Heart right ventricle (tissue), 16 donors: ENCODE data around the gene DVL2. TPM values are rescaled to one million over a fixed set of nuclear protein-coding genes. Genes with fewer than 3 reads are reported as not detected.

Experiments used
- ATAC-seq, 8 donors: fragments of 200-7000 bp; cut with Tn5 transposase; one replicate each; pipeline ENCODE4 v1.9.1; 2020; ENCODE audit warnings: mild to moderate bottlenecking in 8 of 8, moderate library complexity in 8 of 8, moderate number of reproducible peaks in 1 of 8
- DNase-seq, 2 donors: peaks; one replicate each; pipeline ENCODE4 v3.0.0-alpha.2; 2020
- H3K27ac ChIP-seq, 10 donors: fragments of 200-600 bp; sonication (generic) in 2 of 10; one replicate each; pipeline versions ENCODE4 v1.5.0 to v1.8.0; 2020 to 2022; ENCODE audit warnings: mild to moderate bottlenecking in 3 of 10
- H3K27me3 ChIP-seq, 7 donors: fragments of 200-600 bp; one replicate each; pipeline ENCODE4 v1.8.0; 2021 to 2022; ENCODE audit warnings: mild to moderate bottlenecking in 2 of 7
- H3K36me3 ChIP-seq, 9 donors: fragments of 200-600 bp; sonication (generic) in 1 of 9; one replicate each; pipeline versions ENCODE4 v1.5.0 to v1.8.0; 2020 to 2022; ENCODE audit warnings: mild to moderate bottlenecking in 2 of 9
- H3K4me1 ChIP-seq, 9 donors: fragments of 200-600 bp; sonication (generic) in 1 of 9; one replicate each; pipeline versions ENCODE4 v1.5.0 to v1.8.0; 2020 to 2022; ENCODE audit warnings: mild to moderate bottlenecking in 4 of 9
- H3K4me3 ChIP-seq, 10 donors: fragments of 200-600 bp; sonication (generic) in 2 of 10; one replicate each; pipeline versions ENCODE4 v1.5.0 to v1.8.0; 2020 to 2022; ENCODE audit warnings: mild to moderate bottlenecking in 7 of 10, moderate library complexity in 2 of 10
- H3K9me3 ChIP-seq, 11 donors: fragments of 200-600 bp in 10 of 11; sonication (generic) in 2 of 11; one replicate each; pipeline versions ENCODE4 v1.5.0 to v1.8.0; 2013 to 2022; ENCODE audit warnings: mild to moderate bottlenecking in 2 of 11, control low read depth in 1 of 11, moderate library complexity in 1 of 11
- WGBS, 2 donors: extraction: QIAGEN DNeasy Blood & Tissue Kit; methylation state at CpG; one replicate each; pipeline ENCODE4 v1.1.7; 2013; ENCODE audit warnings: inconsistent platforms in 1 of 2; 5-methylcytosine and 5-hydroxymethylcytosine counted together
- intact Hi-C, 10 donors: fragments of 100-400 bp; cut with DNase I; formaldehyde crosslinking; loops; one replicate each; pipeline versions ENCODE4 v1.11.1 to v1.14.2; 2022
- polyA plus RNA-seq, 2 donors: library from polyadenylated mRNA; stranded (reverse); fragments of 200-250 nt; gene quantifications; one replicate each; pipeline ENCODE4 v1.2.3, GENCODE V29; 2013
- total RNA-seq, 10 donors: library from RNA; stranded (reverse); fragmentation: NEBNext Ultra II Directional in 3 of 10; extraction: Animal tissue kit (Norgen Biotek cat#: 25700) in 3 of 10; gene quantifications; one replicate each; pipeline versions ENCODE4 v1.2.1 to v1.2.4, GENCODE V29; 2021 to 2023
- TF ChIP-seq, protein P1 (sequence below), 9 donors: fragments of 200-600 bp; sonication (generic) in 2 of 9; IDR thresholded peaks; one replicate each; pipeline versions ENCODE4 v1.5.0 to v1.8.0; 2021 to 2022; ENCODE audit warnings: antibody characterized with exemption in 9 of 9, mild to moderate bottlenecking in 5 of 9, moderate library complexity in 1 of 9
- donor health status: Arrhythmogenic right ventricular cardiomyopathy.
- donor health status: ischemic (EF 13 %, LVEDD 7.1; RV severe dilation, severe dysfunction).
- donor health status: healthy with polysubstance abuse.
- donor health status: DM: no; HTN: yes; CAD: no.
- donor health status: DM: no; HTN: no; CAD: no.
- donor health status: ischemic (EF 25% LVEDD 6.9; RV normal size, moderate dysfunction).
- donor health status: ischemic (EF 25% LVEDD 5.7; RV mildly dilated, moderate dysfunction).
- donor health status: healthy.
- donor health status: DM: yes; HTN: yes; CAD: no.
- donor health status: Ischemic cardiomyopathy.
- donor health status: ischemic (EF 35%, LVEDD 5.7; RV mildly dilated, moderate dysfunction).
- donor health status: nonischemic (EF 11% LVEDD 7.7; RV severe dilation, severe dysfunction).
- donor health status: DM: yes; HTN: yes; CAD: no.
- donor health status: PGD.
- donor health status: ischemic (EF 29% LVEDD 5.4; RV normal size, mild dysfunction).
- donor health status: nonischemic (EF 23%, LVEDD 6.1; RV moderate dilation, normal function).

The DVL2 gene
- total and polyA plus RNA-seq, 12 donors, result 10.0 to 25.6 (median 18.0) TPM

- intact Hi-C loops, result loop anchor here in 1 of 10 donors (5.0 kb wide), 1 partner anchor 45 kb away; the partner anchor contains the start of gene EIF5A
- Histone ChIP-seq H3K36me3 (peaks cover 0 to 25% (median 15%) of the 10 kb centered on the region in 9 donors), H3K27ac (peak within 1 kb of the TSS in 3 of 10 donors; percentile 19 to 65 (median 22)), H3K4me3 (peak within 1 kb of the TSS; percentile 35 to 61 (median 52)), H3K9me3 (no peaks in the 10 kb centered on the region), H3K27me3 (peaks cover 14 to 64% (median 51%) of the 10 kb centered on the region in 7 donors), H3K4me1 (peaks cover 7 to 41% (median 29%) of the 10 kb centered on the region in 9 donors)
- no peak for DNase-seq
- TF ChIP-seq, protein P1, sequence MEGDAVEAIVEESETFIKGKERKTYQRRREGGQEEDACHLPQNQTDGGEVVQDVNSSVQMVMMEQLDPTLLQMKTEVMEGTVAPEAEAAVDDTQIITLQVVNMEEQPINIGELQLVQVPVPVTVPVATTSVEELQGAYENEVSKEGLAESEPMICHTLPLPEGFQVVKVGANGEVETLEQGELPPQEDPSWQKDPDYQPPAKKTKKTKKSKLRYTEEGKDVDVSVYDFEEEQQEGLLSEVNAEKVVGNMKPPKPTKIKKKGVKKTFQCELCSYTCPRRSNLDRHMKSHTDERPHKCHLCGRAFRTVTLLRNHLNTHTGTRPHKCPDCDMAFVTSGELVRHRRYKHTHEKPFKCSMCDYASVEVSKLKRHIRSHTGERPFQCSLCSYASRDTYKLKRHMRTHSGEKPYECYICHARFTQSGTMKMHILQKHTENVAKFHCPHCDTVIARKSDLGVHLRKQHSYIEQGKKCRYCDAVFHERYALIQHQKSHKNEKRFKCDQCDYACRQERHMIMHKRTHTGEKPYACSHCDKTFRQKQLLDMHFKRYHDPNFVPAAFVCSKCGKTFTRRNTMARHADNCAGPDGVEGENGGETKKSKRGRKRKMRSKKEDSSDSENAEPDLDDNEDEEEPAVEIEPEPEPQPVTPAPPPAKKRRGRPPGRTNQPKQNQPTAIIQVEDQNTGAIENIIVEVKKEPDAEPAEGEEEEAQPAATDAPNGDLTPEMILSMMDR (IDR thresholded peaks at IDR 0.05), result no peak
- peak in 1 of 8 donors; percentile 3 for ATAC-seq
- WGBS, 2 donors, result 6% methylated on average over 59 to 64 of the region's 64 CpGs
These were observed 28.0 kb upstream of the DVL2 start, which contains the start of gene CLDN7 for GRCh38 chr17:7262192-7262934. TSS of gene CLDN7 (minus strand) at chr17:7262478. CDS start at chr17:7262043, 435 bp downstream.

GRCh38 chr17:7261379-7262191, 27.3 kb upstream of the DVL2 start:
- 8 to 11% methylated on average over 47 to 71 of the region's 71 CpGs for WGBS, 2 donors
- intact Hi-C loops, result loop anchor here in 1 of 10 donors (5.0 kb wide), 1 partner anchor 46 kb away; the partner anchor contains the start of gene EIF5A
- Histone ChIP-seq H3K27me3 (peaks cover 14 to 63% (median 47%) of the 10 kb centered on the region in 7 donors), H3K4me1 (peaks cover 7 to 41% (median 29%) of the 10 kb centered on the region in 9 donors), H3K9me3 (no peaks in the 10 kb centered on the region), H3K27ac (peak overlapping the region in 3 of 10 donors; percentile 19 to 65 (median 22)), H3K36me3 (peaks cover 0 to 33% (median 20%) of the 10 kb centered on the region in 9 donors), H3K4me3 (peak overlapping the region; percentile 35 to 61 (median 52))
- ATAC-seq (peak; percentile 6 to 30 (median 23)), DNase-seq (no peak)
- TF ChIP-seq, protein P1 (IDR thresholded peaks at IDR 0.05), result no peak

DNA sequence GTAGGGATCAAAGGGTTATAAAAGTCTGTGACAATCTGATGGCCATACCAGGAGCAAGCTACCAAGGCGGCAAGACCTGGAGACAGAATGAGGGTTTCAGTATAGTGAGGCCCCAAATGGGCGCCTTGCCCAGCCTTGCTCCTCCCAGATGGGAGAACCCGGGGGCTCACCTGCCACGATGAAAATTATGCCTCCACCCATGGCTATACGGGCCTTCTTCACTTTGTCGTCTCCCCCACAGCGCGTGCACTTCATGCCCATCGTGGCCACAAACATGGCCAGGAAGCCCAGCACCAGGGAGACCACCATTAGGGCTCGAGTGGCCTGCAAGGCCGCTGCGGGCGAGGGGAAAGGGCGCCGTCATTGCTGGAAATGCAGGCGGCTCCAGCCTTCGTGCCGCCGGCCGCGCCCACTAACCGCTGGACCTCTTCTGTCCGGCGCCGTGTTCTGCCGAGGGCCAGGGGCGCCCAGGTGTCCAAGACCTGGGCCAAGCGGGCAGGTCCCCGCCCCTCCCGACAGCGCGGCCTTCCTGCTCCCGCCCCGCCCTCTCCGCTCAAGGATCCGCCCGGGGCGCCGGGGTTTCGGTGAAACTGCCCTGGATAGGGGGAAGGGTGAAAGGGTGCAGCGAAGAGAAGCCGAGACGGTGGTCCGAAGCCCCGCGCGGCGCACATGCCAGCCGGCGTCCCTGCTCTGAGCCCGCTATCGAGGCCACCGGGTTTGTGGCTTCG, 26.5 kb upstream of the DVL2 start:
- peaks cover 14 to 57% (median 46%) of the 10 kb centered on the region in 7 donors for H3K27me3 ChIP-seq
- H3K4me3 ChIP-seq, result peak overlapping the region; percentile 35 to 61 (median 52)
- peak; percentile 43 to 71 (median 60) for ATAC-seq
- TF ChIP-seq, protein P1 (IDR thresholded peaks at IDR 0.05), result no peak
- WGBS, 2 donors, result 6 to 9% methylated on average over 53 to 54 of the region's 54 CpGs
- peaks cover 7 to 41% (median 29%) of the 10 kb centered on the region in 9 donors for H3K4me1 ChIP-seq
- peaks cover 0 to 40% (median 24%) of the 10 kb centered on the region in 9 donors for H3K36me3 ChIP-seq
- H3K27ac ChIP-seq, result peak overlapping the region in 4 of 10 donors; percentile 11 to 65 (median 20)
- H3K9me3 ChIP-seq, result no peaks in the 10 kb centered on the region
- no peak for DNase-seq
- intact Hi-C loops, result loop anchor here in 1 of 10 donors (5.0 kb wide), 1 partner anchor 46 kb away; the partner anchor contains the start of gene EIF5A
